IMR-90 (cell line): ENCODE measurements around the gene PACSIN2. TPM values are rescaled to one million over a fixed set of nuclear protein-coding genes. Genes with fewer than 3 reads are reported as not detected.

Source experiments
- ATAC-seq: fragments of 200-7000 bp; cut with Tn5 transposase; 2 replicates; pipeline ENCODE4 v1.9.1; 2020; ENCODE audit warnings: low read depth, mild to moderate bottlenecking, moderate library complexity
- BruUV-seq: library from RNA; stranded (reverse); fragments of 400-500 nt; replicated peaks from 2 replicates; lab custom pipeline; 2021; lab: Mats Ljungman, UMichigan
- CTCF ChIA-PET: fragments of 300-600 bp; formaldehyde crosslinking; extraction: SDS; loops from one replicate; lab custom pipeline; 2021; ENCODE audit warnings: antibody characterized with exemption; lab: Yijun Ruan, JAX
- POLR2A ChIA-PET: fragments of 300-600 bp; sonication (Branson Sonifier 250); formaldehyde crosslinking; loops from one replicate; lab custom pipeline; 2022; ENCODE audit warnings: antibody characterized with exemption; ENCODE audit not compliant: unreplicated experiment; lab: Charles Lee
- DNase-seq: peaks from one replicate; pipeline ENCODE4 v3.0.0; 2013
- H2AFZ ChIP-seq: replicated peaks from 2 replicates; pipeline ENCODE3; 2013; ENCODE audit warnings: low read length, mild to moderate bottlenecking; ENCODE audit not compliant: poor library complexity
- H2AK5ac ChIP-seq: 2 replicates; pipeline ENCODE4 v1.6.1; 2013; ENCODE audit warnings: low read depth, low read length, inconsistent platforms
- H2AK9ac ChIP-seq: replicated peaks from 2 replicates; pipeline ENCODE3; 2013; ENCODE audit warnings: mild to moderate bottlenecking, low read depth, low read length, moderate library complexity; ENCODE audit not compliant: poor library complexity
- H2BK120ac ChIP-seq: 2 replicates; pipeline ENCODE4 v1.6.1; 2013; ENCODE audit warnings: low read depth, low read length, inconsistent platforms
- H2BK15ac ChIP-seq: 3 replicates; pipeline ENCODE4 v1.6.1; 2013; ENCODE audit warnings: low read depth, low read length, inconsistent platforms
- H2BK20ac ChIP-seq: 2 replicates; pipeline ENCODE4 v1.6.1; 2013; ENCODE audit warnings: low read depth, mild to moderate bottlenecking, inconsistent platforms, low read length, moderate library complexity
- H2BK5ac ChIP-seq: 2 replicates; pipeline ENCODE4 v1.6.1; 2013; ENCODE audit warnings: mild to moderate bottlenecking, low read depth, low read length, inconsistent platforms; ENCODE audit not compliant: poor library complexity, severe bottlenecking
- H3K14ac ChIP-seq: replicated peaks from 2 replicates; pipeline ENCODE4 v1.6.1; 2013; ENCODE audit warnings: low read depth, low read length, inconsistent platforms
- H3K18ac ChIP-seq: 2 replicates; pipeline ENCODE4 v1.6.1; 2013; ENCODE audit warnings: low read depth, low read length, control low read depth
- H3K23ac ChIP-seq: 2 replicates; pipeline ENCODE4 v1.6.1; 2013; ENCODE audit warnings: low read depth, low read length, inconsistent platforms
- H3K27ac ChIP-seq: 2 replicates; pipeline ENCODE4 v1.5.1; 2013; ENCODE audit warnings: mild to moderate bottlenecking, control low read depth, low read length; ENCODE audit not compliant: insufficient read depth
- H3K27me3 ChIP-seq: 2 replicates; pipeline ENCODE4 v1.6.1; 2013; ENCODE audit warnings: low read length; ENCODE audit not compliant: control insufficient read depth, insufficient read depth
- H3K36me3 ChIP-seq: 2 replicates; pipeline ENCODE4 v1.6.1; 2013; ENCODE audit warnings: low read length, mixed read lengths; ENCODE audit not compliant: control insufficient read depth, insufficient read depth
- H3K4ac ChIP-seq: 2 replicates; pipeline ENCODE4 v1.6.1; 2013; ENCODE audit warnings: low read depth, low read length, inconsistent platforms
- H3K4me1 ChIP-seq: 2 replicates; pipeline ENCODE4 v1.6.1; 2013; ENCODE audit warnings: low read length, mixed read lengths; ENCODE audit not compliant: control insufficient read depth, insufficient read depth
- H3K4me2 ChIP-seq: 2 replicates; pipeline ENCODE4 v1.6.1; 2013; ENCODE audit warnings: low read depth, mild to moderate bottlenecking, control low read depth, low read length, moderate library complexity
- H3K4me3 ChIP-seq: 2 replicates; pipeline ENCODE4 v1.5.1; 2013; ENCODE audit warnings: low read depth, mild to moderate bottlenecking, control low read depth, low read length, moderate library complexity; ENCODE audit not compliant: insufficient read depth
- H3K56ac ChIP-seq: 2 replicates; pipeline ENCODE4 v1.6.1; 2013; ENCODE audit warnings: low read length, inconsistent platforms; ENCODE audit not compliant: insufficient read depth; ENCODE audit errors: extremely low read depth
- H3K79me1 ChIP-seq, 2 experiments: 2 replicates each; pipeline ENCODE4 v1.6.1; 2013; ENCODE audit warnings: low read length in 2 of 2, inconsistent platforms in 1 of 2, low read depth in 1 of 2
- H3K9ac ChIP-seq: 2 replicates; pipeline ENCODE4 v1.6.1; 2013; ENCODE audit warnings: low read depth, low read length, control low read depth
- H3K9me1 ChIP-seq: 2 replicates; pipeline ENCODE4 v1.6.1; 2013; ENCODE audit warnings: low read length, inconsistent platforms; ENCODE audit not compliant: insufficient read depth
- H3K9me3 ChIP-seq: 2 replicates; pipeline ENCODE4 v1.6.1; 2013; ENCODE audit warnings: low read length; ENCODE audit not compliant: control insufficient read depth, insufficient read depth
- H4K20me1 ChIP-seq: 2 replicates; pipeline ENCODE4 v1.6.1; 2013; ENCODE audit warnings: low read length, inconsistent platforms; ENCODE audit not compliant: insufficient read depth
- H4K5ac ChIP-seq: 2 replicates; pipeline ENCODE4 v1.6.1; 2013; ENCODE audit warnings: mild to moderate bottlenecking, low read depth, low read length, control low read depth
- H4K8ac ChIP-seq, 2 experiments: 2 replicates each; pipeline ENCODE4 v1.6.1; 2013; ENCODE audit warnings: low read depth in 2 of 2, low read length in 2 of 2, control low read depth in 1 of 2, inconsistent platforms in 1 of 2
- H4K91ac ChIP-seq: 2 replicates; pipeline ENCODE4 v1.6.1; 2013; ENCODE audit warnings: low read depth, low read length, inconsistent platforms; ENCODE audit not compliant: insufficient read depth
- CEBPB ChIP-seq: IDR thresholded peaks from 2 replicates; pipeline ENCODE4 v1.6.1; 2012; ENCODE audit warnings: low read depth, low read length, improper control_type of control experiment
- CTCF ChIP-seq: conservative IDR thresholded peaks from 2 replicates; pipeline ENCODE4 v1.5.1; 2012; ENCODE audit warnings: mild to moderate bottlenecking, low read depth, low read length, improper control_type of control experiment
- FOS ChIP-seq: fragments of 150-350 bp; IDR thresholded peaks from 2 replicates; pipeline ENCODE4 v1.6.1; 2016; ENCODE audit warnings: low read depth, low read length
- MAFK ChIP-seq: IDR thresholded peaks from 2 replicates; pipeline ENCODE4 v1.6.1; 2012; ENCODE audit warnings: low read depth, low read length, improper control_type of control experiment
- MXI1 ChIP-seq: IDR thresholded peaks from 2 replicates; pipeline ENCODE4 v1.6.1; 2012; ENCODE audit warnings: low read depth, mild to moderate bottlenecking, low read length, moderate library complexity, borderline replicate concordance
- NFE2L2 ChIP-seq: fragments of 150-350 bp; IDR thresholded peaks from 2 replicates; pipeline ENCODE4 v1.6.1; 2016; ENCODE audit warnings: low read depth, mild to moderate bottlenecking, low read length
- POLR2A ChIP-seq: IDR thresholded peaks from 2 replicates; pipeline ENCODE4 v1.6.1; 2012; ENCODE audit warnings: mild to moderate bottlenecking, low read depth, low read length
- RAD21 ChIP-seq: IDR thresholded peaks from 2 replicates; pipeline ENCODE4 v1.6.1; 2012; ENCODE audit warnings: low read length, improper control_type of control experiment
- USF2 ChIP-seq: fragments of 150-350 bp; IDR thresholded peaks from 2 replicates; pipeline ENCODE4 v1.6.1; 2017; ENCODE audit warnings: mild to moderate bottlenecking, antibody characterized with exemption, low read length, low read depth
- WGBS, 2 experiments: methylation state at CpG; one replicate each; pipeline versions ENCODE4 v1.1.5 to v1.1.7; 2013; ENCODE audit warnings: missing lambda C conversion rate in 2 of 2; ENCODE audit not compliant: insufficient read length in 1 of 2; ENCODE audit errors: extremely low coverage in 2 of 2; 5-methylcytosine and 5-hydroxymethylcytosine counted together
- dilution Hi-C: fragments of 300-500 bp; cut with HindIII; formaldehyde crosslinking; loops from one replicate; pipeline ENCODE4 v1.14.3; 2018; ENCODE audit warnings: low sequenced_read_pairs; ENCODE audit not compliant: unreplicated experiment
- in situ Hi-C: fragments of 300-500 bp; cut with MboI; formaldehyde crosslinking; loops from 3 replicates; pipeline ENCODE4 v1.14.3; 2019; ENCODE audit warnings: low sequenced_read_pairs, inconsistent platforms, mixed read lengths
- intact Hi-C: fragments of 100-400 bp; cut with micrococcal nuclease; formaldehyde crosslinking; loops from 2 replicates; pipeline ENCODE4 v1.10.0; 2022
- polyA plus RNA-seq, 3 experiments: library from polyadenylated mRNA; depleted of rRNA; stranded (reverse); fragments of >200 nt; gene quantifications; 2 replicates each; pipeline ENCODE4 v1.2.3, GENCODE V29; 2012; ENCODE audit warnings: low replicate concordance in 1 of 3
- total RNA-seq: library from RNA; depleted of rRNA; stranded (reverse); fragments of >200 nt; gene quantifications from 2 replicates; pipeline ENCODE4 v1.2.3, GENCODE V29; 2012

PACSIN2 gene
- total and polyA plus RNA-seq, 2 of the 4 experiments (the other 2 are of a cell fraction): 85.0 to 118 TPM

GRCh38 chr22:42937164-42937843 lies 77.6 kb downstream of the PACSIN2 start:
- Histone ChIP-seq H2AFZ (peak overlapping the region; percentile 65), H3K79me1 (peaks cover 41 to 84% of the 10 kb centered on the region in 2 experiments), H3K14ac (0 out of 2 replicates have a peak overlapping the region, but pooled peaks have one; percentile 43), H3K9me3 (no peaks in the 10 kb centered on the region), H4K8ac (peak overlapping the region in 1 of 2 experiments; percentile 25; a peak in 1 of 4 replicates), H3K23ac (peak overlapping the region; percentile 18; the same call in 1 of the 2 replicates), H3K27ac (peak overlapping the region; percentile 1; the same call in 1 of the 2 replicates), H2BK5ac (peak overlapping the region; percentile 34), H3K4me1 (peaks cover 47% of the 10 kb centered on the region), H2BK20ac (peak overlapping the region; percentile 49), H3K4ac (peak overlapping the region; percentile 63), H2AK5ac (peak overlapping the region; percentile 50), H3K4me2 (peak overlapping the region; percentile 42), H4K5ac (no peak overlapping the region), H3K4me3 (no peak overlapping the region), H3K9me1 (peaks cover 49% of the 10 kb centered on the region), H2AK9ac (peak overlapping the region; percentile 94), H3K18ac (no peak overlapping the region), H2BK15ac (peak overlapping the region; percentile 8; the same call in 1 of the 3 replicates), H3K27me3 (no peaks in the 10 kb centered on the region), H4K91ac (peak overlapping the region; percentile 59), H2BK120ac (peak overlapping the region; percentile 76), H4K20me1 (peaks cover 52% of the 10 kb centered on the region), H3K9ac (no peak overlapping the region), H3K56ac (no peak overlapping the region), H3K36me3 (no peaks in the 10 kb centered on the region)
- in situ Hi-C loops (no loop called here), dilution Hi-C loops (no loop called here), intact Hi-C loops (no loop called here)
- ChIA-PET CTCF (no interaction called here), POLR2A (no interaction called here)
- ATAC-seq: peak; percentile 78
- 68% methylated on average over 5 of the region's 12 CpGs; no CpG with 5 or more reads in 1 of the 2 experiments for WGBS, 2 experiments
- TF ChIP-seq USF2 (no peak), CEBPB (peak; percentile 57), FOS (peak; percentile 47; the same call in 1 of the 2 replicates), MAFK (peak; percentile 30; the same call in 1 of the 2 replicates), RAD21 (peak; percentile 32), CTCF (no peak), NFE2L2 (peak; percentile 55; the same call in 1 of the 2 replicates), MXI1 (0 out of 2 replicates have a peak, but pooled peaks have one; percentile 28), POLR2A (peak; percentile 36; the same call in 1 of the 2 replicates)
- BruUV-seq: no TSS peak
- DNase-seq: peak; percentile 87
